ENCODE results near the gene STIM1.

STIM1 gene

GRCh38 chr11:3955299-3955665 lies 99.8 kb downstream of the STIM1 start:
- DNase-seq = no peak

- no peak for DNase-seq
Observed at GRCh38 chr11:3956038-3956437, 100.6 kb downstream of the STIM1 start.

GRCh38 chr11:3956748-3957147 lies 101.3 kb downstream of the STIM1 start:
- DNase-seq = no peak

- no peak for DNase-seq
Observed at GRCh38 chr11:3957437-3957836, 102.0 kb downstream of the STIM1 start.

- DNase-seq = no peak
Observed at GRCh38 chr11:3958281-3958680, 102.8 kb downstream of the STIM1 start.

- no peak for DNase-seq
Observed at GRCh38 chr11:3959015-3959902, 103.8 kb downstream of the STIM1 start.

GRCh38 chr11:3959903-3960265 lies 104.4 kb downstream of the STIM1 start:
- DNase-seq = no peak

- no peak for DNase-seq
Observed at GRCh38 chr11:3962406-3962840, 107.0 kb downstream of the STIM1 start.

- DNase-seq = no peak
Observed at GRCh38 chr11:3964056-3964455, 108.6 kb downstream of the STIM1 start.

- no peak for DNase-seq
Observed at GRCh38 chr11:3964935-3965604, 109.6 kb downstream of the STIM1 start.

- no peak for DNase-seq
Observed at GRCh38 chr11:3967695-3968094, 112.2 kb downstream of the STIM1 start.

- DNase-seq = no peak
Observed at GRCh38 chr11:3969200-3969599, 113.7 kb downstream of the STIM1 start.

- DNase-seq = no peak
Observed at GRCh38 chr11:3969613-3970012, 114.1 kb downstream of the STIM1 start.

- DNase-seq = no peak
Observed at GRCh38 chr11:3970108-3970507, 114.6 kb downstream of the STIM1 start.

GRCh38 chr11:3971756-3972404 lies 116.4 kb downstream of the STIM1 start:
- no peak for DNase-seq

- DNase-seq = no peak
Observed at GRCh38 chr11:3972431-3972830, 117.0 kb downstream of the STIM1 start.

- DNase-seq = no peak
Observed at GRCh38 chr11:3977078-3977477, 121.6 kb downstream of the STIM1 start.

GRCh38 chr11:3981084-3981633 lies 125.7 kb downstream of the STIM1 start:
- DNase-seq = no peak

- no peak for DNase-seq
Observed at GRCh38 chr11:3982431-3982830, 127.0 kb downstream of the STIM1 start.

- DNase-seq = no peak
Observed at GRCh38 chr11:3983101-3983500, 127.6 kb downstream of the STIM1 start.

GRCh38 chr11:3984896-3985295 lies 129.4 kb downstream of the STIM1 start:
- DNase-seq = no peak

GRCh38 chr11:3985631-3986030 lies 130.2 kb downstream of the STIM1 start:
- no peak for DNase-seq

GRCh38 chr11:3986301-3986700 lies 130.8 kb downstream of the STIM1 start:
- DNase-seq = no peak
